SK-N-SH treated with all-trans-retinoic acid at 6 μM for 48 hours (cell line): ENCODE data around the gene DYNC1I2.
"Not testable (repeated sequence)": the region's sequence is repeated elsewhere in the genome, so short reads cannot be mapped to it uniquely, and the experiment has no call there.

Experiments used
- ATAC-seq: fragments of 200-7000 bp; cut with Tn5 transposase; 3 replicates; pipeline ENCODE4 v1.9.1; 2020; ENCODE audit warnings: mild to moderate bottlenecking, moderate library complexity
- ARNTL ChIP-seq: fragments of 450-650 bp; formaldehyde crosslinking; IDR thresholded peaks from 2 replicates; pipeline ENCODE4 v1.5.0; 2020; ENCODE audit warnings: low read depth, mild to moderate bottlenecking, moderate library complexity, borderline replicate concordance
- BACH2 ChIP-seq: fragments of 250-450 bp; sonication (Bioruptor Pico); IDR thresholded peaks from 2 replicates; pipeline ENCODE4 v1.9.0; 2021; ENCODE audit warnings: mild to moderate bottlenecking, borderline replicate concordance
- CSDC2 ChIP-seq: fragments of 250-450 bp; sonication (Bioruptor Pico); IDR thresholded peaks from 2 replicates; pipeline ENCODE4 v1.5.0; 2020; ENCODE audit warnings: mild to moderate bottlenecking, moderate library complexity
- ESRRG ChIP-seq: fragments of 250-450 bp; sonication (Bioruptor Pico); IDR thresholded peaks from 2 replicates; pipeline ENCODE4 v1.6.1; 2021; ENCODE audit warnings: mild to moderate bottlenecking
- GLIS3 ChIP-seq: fragments of 250-450 bp; sonication (Bioruptor Pico); IDR thresholded peaks from 2 replicates; pipeline ENCODE4 v1.5.0; 2020; ENCODE audit warnings: mild to moderate bottlenecking, moderate library complexity
- ISL1 ChIP-seq: fragments of 250-450 bp; sonication (Bioruptor Pico); IDR thresholded peaks from 2 replicates; pipeline ENCODE4 v2.1.2; 2022; ENCODE audit warnings: mild to moderate bottlenecking, moderate library complexity
- OSR1 ChIP-seq: fragments of 250-450 bp; sonication (Bioruptor Pico); IDR thresholded peaks from 2 replicates; pipeline ENCODE4 v1.8.0; 2022; ENCODE audit warnings: moderate library complexity, mild to moderate bottlenecking, inconsistent platforms
- PPARA ChIP-seq: fragments of 250-450 bp; sonication (Bioruptor Pico); IDR thresholded peaks from 2 replicates; pipeline ENCODE4 v1.5.0; 2020; ENCODE audit warnings: mild to moderate bottlenecking, borderline replicate concordance
- RARB ChIP-seq: fragments of 250-450 bp; sonication (Bioruptor Pico); IDR thresholded peaks from 2 replicates; pipeline ENCODE4 v1.8.0; 2021; ENCODE audit warnings: mild to moderate bottlenecking, moderate library complexity
- SNAI2 ChIP-seq: fragments of 250-450 bp; sonication (Bioruptor Pico); IDR thresholded peaks from 2 replicates; pipeline ENCODE4 v1.5.0; 2020; ENCODE audit warnings: mild to moderate bottlenecking, moderate library complexity
- TCF4 ChIP-seq: fragments of 250-450 bp; sonication (Bioruptor Pico); IDR thresholded peaks from 2 replicates; pipeline ENCODE4 v1.8.0; 2021; ENCODE audit warnings: mild to moderate bottlenecking, moderate library complexity, borderline replicate concordance
- TOX ChIP-seq: fragments of 250-450 bp; sonication (Bioruptor Pico); IDR thresholded peaks from 2 replicates; pipeline ENCODE4 v1.8.0; 2021; ENCODE audit warnings: mild to moderate bottlenecking, moderate library complexity, borderline replicate concordance
- ZC3H10 ChIP-seq: fragments of 250-450 bp; sonication (Bioruptor Pico); IDR thresholded peaks from 2 replicates; pipeline ENCODE4 v1.5.1; 2021; ENCODE audit warnings: mild to moderate bottlenecking, moderate library complexity
- ZFP3 ChIP-seq: fragments of 250-450 bp; sonication (Bioruptor Pico); IDR thresholded peaks from 2 replicates; pipeline ENCODE4 v1.5.0; 2020; ENCODE audit warnings: mild to moderate bottlenecking, moderate library complexity
- ZFP30 ChIP-seq: fragments of 450-650 bp; formaldehyde crosslinking; IDR thresholded peaks from 2 replicates; pipeline ENCODE4 v1.5.0; 2022; ENCODE audit warnings: mild to moderate bottlenecking, moderate library complexity
- ZNF70 ChIP-seq: fragments of 450-650 bp; formaldehyde crosslinking; IDR thresholded peaks from 2 replicates; pipeline ENCODE4 v1.5.0; 2020; ENCODE audit warnings: mild to moderate bottlenecking, moderate library complexity
- ZNF8 ChIP-seq: fragments of 450-650 bp; formaldehyde crosslinking; IDR thresholded peaks from 2 replicates; pipeline ENCODE4 v1.5.0; 2020; ENCODE audit warnings: mild to moderate bottlenecking, moderate library complexity
- TF ChIP-seq, protein P1 (sequence below): fragments of 250-450 bp; sonication (Bioruptor Pico); IDR thresholded peaks from 2 replicates; pipeline ENCODE4 v1.5.1; 2020; ENCODE audit warnings: low read depth, mild to moderate bottlenecking, moderate library complexity
- TF ChIP-seq, protein P2 (sequence below): fragments of 250-450 bp; sonication (Bioruptor Pico); IDR thresholded peaks from 2 replicates; pipeline ENCODE4 v1.8.0; 2020; ENCODE audit warnings: mild to moderate bottlenecking, moderate library complexity, borderline replicate concordance
- TF ChIP-seq, protein P3 (sequence below): fragments of 250-450 bp; sonication (Bioruptor Pico); IDR thresholded peaks from 2 replicates; pipeline ENCODE4 v1.5.0; 2020; ENCODE audit warnings: mild to moderate bottlenecking, moderate library complexity
- TF ChIP-seq, protein P4 (sequence below): fragments of 250-450 bp; sonication (Bioruptor Pico); IDR thresholded peaks from 2 replicates; pipeline ENCODE4 v1.5.1; 2021; ENCODE audit warnings: mild to moderate bottlenecking, moderate library complexity
- TF ChIP-seq, protein P5 (sequence below): fragments of 250-450 bp; sonication (Bioruptor Pico); IDR thresholded peaks from 2 replicates; pipeline ENCODE4 v1.8.0; 2021; ENCODE audit warnings: low read depth, mild to moderate bottlenecking, moderate library complexity, borderline replicate concordance

DYNC1I2 gene

DNA sequence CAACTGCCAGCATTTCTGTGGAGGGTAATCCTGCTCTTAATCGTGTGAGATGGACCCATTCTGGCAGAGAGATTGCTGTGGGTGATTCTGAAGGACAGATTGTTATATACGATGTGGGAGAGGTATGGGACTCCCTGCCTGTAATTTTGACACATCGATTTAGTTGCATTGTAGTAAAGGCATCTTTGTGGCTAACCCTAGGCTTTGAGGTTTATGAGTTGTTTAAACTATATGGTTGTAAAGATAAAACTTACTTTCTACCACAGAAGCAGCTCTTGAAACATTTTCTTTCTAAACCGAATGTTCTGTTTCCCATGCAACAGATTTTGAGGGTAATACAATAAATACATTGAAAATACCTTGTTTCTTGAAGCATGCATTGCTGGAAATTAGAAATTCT, 58.5 kb downstream of the DYNC1I2 start:
- TF ChIP-seq, protein P1, sequence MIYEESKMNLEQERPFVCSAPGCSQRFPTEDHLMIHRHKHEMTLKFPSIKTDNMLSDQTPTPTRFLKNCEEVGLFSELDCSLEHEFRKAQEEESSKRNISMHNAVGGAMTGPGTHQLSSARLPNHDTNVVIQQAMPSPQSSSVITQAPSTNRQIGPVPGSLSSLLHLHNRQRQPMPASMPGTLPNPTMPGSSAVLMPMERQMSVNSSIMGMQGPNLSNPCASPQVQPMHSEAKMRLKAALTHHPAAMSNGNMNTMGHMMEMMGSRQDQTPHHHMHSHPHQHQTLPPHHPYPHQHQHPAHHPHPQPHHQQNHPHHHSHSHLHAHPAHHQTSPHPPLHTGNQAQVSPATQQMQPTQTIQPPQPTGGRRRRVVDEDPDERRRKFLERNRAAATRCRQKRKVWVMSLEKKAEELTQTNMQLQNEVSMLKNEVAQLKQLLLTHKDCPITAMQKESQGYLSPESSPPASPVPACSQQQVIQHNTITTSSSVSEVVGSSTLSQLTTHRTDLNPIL (CRISPR knock-in tag) = no peak
- TF ChIP-seq RARB (CRISPR knock-in tag) (no peak), SNAI2 (CRISPR knock-in tag) (no peak), ZNF70 (CRISPR knock-in tag) (no peak), ISL1 (CRISPR knock-in tag) (no peak), PPARA (no peak), TOX (CRISPR knock-in tag) (no peak), ZFP30 (CRISPR knock-in tag) (no peak), ESRRG (no peak), BACH2 (CRISPR knock-in tag) (no peak), ZC3H10 (CRISPR knock-in tag) (no peak), GLIS3 (no peak), ARNTL (no peak), OSR1 (CRISPR knock-in tag) (no peak), ZNF8 (CRISPR knock-in tag) (no peak), ZFP3 (no peak)
- TF ChIP-seq, protein P2, sequence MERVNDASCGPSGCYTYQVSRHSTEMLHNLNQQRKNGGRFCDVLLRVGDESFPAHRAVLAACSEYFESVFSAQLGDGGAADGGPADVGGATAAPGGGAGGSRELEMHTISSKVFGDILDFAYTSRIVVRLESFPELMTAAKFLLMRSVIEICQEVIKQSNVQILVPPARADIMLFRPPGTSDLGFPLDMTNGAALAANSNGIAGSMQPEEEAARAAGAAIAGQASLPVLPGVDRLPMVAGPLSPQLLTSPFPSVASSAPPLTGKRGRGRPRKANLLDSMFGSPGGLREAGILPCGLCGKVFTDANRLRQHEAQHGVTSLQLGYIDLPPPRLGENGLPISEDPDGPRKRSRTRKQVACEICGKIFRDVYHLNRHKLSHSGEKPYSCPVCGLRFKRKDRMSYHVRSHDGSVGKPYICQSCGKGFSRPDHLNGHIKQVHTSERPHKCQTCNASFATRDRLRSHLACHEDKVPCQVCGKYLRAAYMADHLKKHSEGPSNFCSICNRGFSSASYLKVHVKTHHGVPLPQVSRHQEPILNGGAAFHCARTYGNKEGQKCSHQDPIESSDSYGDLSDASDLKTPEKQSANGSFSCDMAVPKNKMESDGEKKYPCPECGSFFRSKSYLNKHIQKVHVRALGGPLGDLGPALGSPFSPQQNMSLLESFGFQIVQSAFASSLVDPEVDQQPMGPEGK = no peak
- TF ChIP-seq, protein P3, sequence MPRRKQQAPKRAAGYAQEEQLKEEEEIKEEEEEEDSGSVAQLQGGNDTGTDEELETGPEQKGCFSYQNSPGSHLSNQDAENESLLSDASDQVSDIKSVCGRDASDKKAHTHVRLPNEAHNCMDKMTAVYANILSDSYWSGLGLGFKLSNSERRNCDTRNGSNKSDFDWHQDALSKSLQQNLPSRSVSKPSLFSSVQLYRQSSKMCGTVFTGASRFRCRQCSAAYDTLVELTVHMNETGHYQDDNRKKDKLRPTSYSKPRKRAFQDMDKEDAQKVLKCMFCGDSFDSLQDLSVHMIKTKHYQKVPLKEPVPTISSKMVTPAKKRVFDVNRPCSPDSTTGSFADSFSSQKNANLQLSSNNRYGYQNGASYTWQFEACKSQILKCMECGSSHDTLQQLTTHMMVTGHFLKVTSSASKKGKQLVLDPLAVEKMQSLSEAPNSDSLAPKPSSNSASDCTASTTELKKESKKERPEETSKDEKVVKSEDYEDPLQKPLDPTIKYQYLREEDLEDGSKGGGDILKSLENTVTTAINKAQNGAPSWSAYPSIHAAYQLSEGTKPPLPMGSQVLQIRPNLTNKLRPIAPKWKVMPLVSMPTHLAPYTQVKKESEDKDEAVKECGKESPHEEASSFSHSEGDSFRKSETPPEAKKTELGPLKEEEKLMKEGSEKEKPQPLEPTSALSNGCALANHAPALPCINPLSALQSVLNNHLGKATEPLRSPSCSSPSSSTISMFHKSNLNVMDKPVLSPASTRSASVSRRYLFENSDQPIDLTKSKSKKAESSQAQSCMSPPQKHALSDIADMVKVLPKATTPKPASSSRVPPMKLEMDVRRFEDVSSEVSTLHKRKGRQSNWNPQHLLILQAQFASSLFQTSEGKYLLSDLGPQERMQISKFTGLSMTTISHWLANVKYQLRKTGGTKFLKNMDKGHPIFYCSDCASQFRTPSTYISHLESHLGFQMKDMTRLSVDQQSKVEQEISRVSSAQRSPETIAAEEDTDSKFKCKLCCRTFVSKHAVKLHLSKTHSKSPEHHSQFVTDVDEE (CRISPR knock-in tag) = no peak
- ATAC-seq = no peak

DNA sequence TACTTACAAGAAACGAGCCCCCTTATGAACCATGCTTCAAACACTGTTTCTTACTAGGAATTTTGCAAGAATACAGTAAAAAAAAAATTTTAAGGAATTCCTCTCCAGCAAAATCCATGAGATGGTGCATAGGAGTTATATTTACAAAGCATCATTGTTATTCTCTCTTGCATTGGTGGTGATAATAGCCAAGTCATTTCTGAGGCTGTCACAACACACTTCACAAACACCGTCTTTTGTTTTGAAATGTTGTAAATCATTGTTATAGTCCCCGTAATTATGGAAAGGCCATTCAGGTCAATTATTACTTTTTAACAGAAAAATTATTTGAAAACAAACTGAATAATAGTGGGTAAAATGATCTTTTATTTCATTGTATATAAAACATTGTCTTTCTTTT, 60.1 kb downstream of the DYNC1I2 start:
- no peak for TF ChIP-seq TOX (CRISPR knock-in tag)
- ATAC-seq = no peak

DNA sequence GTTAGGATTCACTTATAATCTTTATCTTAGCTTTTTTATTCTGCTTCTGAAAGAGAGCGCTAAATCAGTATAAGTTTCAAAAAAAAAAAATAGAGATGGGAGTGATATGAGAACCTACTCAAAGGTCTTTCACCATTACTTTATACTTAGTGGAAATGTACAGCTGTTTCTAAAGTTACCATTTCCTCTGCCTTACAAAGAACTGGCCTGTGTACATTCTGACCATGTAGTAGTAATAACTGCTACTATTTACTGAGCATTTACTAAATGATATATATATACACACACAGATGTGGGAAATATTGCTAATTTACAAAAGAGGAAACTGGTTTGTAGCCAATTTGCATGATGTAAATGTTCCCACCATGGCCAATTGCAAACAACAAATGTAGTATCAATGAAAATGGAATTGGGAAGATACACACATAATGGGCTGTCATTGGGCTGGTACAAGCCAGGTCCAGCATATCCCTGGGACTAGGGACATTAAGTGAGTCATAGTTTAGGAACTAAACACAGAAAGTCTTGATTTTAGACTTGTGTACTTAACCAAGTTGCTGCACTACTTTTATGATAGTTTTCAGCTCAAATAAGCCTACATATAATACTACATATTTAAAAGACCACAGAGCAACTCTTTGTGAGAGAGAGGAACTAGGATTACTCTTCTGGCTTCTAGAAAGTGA, 67.1 kb downstream of the DYNC1I2 start:
- ATAC-seq = no peak

DNA sequence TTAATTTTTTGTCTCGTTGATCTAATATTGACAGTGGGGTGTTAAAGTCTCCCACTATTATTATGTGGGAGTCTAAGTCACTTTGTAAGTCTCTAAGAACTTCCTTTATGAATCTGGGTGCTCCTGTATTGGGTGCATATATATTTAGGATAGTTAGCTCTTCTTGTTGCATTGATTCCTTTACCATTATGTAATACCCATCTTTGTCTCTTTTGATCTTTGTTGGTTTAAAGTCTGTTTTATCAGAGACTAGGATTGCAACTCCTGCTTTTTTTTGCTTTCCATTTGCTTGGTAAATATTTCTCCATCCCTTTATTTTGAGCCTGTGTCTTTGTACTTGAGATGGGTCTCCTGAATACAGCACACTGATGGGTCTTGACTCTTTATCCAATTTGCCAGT, 71.5 kb downstream of the DYNC1I2 start:
- not testable (repeated sequence) for ATAC-seq

More for the DNA sequence above, 67.1 kb downstream of the DYNC1I2 start:
- TF ChIP-seq TOX (CRISPR knock-in tag) (no peak), ZC3H10 (CRISPR knock-in tag) (no peak), SNAI2 (CRISPR knock-in tag) (no peak), OSR1 (CRISPR knock-in tag) (no peak), ARNTL (no peak), PPARA (no peak), ZNF70 (CRISPR knock-in tag) (no peak), CSDC2 (CRISPR knock-in tag) (no peak), ISL1 (CRISPR knock-in tag) (no peak), ZFP30 (CRISPR knock-in tag) (no peak), BACH2 (CRISPR knock-in tag) (no peak), ZNF8 (CRISPR knock-in tag) (no peak), GLIS3 (no peak), TCF4 (CRISPR knock-in tag) (no peak), ZFP3 (no peak)
- TF ChIP-seq, protein P4, sequence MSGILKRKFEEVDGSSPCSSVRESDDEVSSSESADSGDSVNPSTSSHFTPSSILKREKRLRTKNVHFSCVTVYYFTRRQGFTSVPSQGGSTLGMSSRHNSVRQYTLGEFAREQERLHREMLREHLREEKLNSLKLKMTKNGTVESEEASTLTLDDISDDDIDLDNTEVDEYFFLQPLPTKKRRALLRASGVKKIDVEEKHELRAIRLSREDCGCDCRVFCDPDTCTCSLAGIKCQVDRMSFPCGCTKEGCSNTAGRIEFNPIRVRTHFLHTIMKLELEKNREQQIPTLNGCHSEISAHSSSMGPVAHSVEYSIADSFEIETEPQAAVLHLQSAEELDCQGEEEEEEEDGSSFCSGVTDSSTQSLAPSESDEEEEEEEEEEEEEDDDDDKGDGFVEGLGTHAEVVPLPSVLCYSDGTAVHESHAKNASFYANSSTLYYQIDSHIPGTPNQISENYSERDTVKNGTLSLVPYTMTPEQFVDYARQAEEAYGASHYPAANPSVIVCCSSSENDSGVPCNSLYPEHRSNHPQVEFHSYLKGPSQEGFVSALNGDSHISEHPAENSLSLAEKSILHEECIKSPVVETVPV = no peak
- TF ChIP-seq, protein P5, sequence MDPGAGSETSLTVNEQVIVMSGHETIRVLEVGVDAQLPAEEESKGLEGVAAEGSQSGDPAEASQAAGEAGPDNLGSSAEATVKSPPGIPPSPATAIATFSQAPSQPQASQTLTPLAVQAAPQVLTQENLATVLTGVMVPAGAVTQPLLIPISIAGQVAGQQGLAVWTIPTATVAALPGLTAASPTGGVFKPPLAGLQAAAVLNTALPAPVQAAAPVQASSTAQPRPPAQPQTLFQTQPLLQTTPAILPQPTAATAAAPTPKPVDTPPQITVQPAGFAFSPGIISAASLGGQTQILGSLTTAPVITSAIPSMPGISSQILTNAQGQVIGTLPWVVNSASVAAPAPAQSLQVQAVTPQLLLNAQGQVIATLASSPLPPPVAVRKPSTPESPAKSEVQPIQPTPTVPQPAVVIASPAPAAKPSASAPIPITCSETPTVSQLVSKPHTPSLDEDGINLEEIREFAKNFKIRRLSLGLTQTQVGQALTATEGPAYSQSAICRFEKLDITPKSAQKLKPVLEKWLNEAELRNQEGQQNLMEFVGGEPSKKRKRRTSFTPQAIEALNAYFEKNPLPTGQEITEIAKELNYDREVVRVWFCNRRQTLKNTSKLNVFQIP (CRISPR knock-in tag) = no peak
- TF ChIP-seq, protein P3 (CRISPR knock-in tag) = no peak

DNA sequence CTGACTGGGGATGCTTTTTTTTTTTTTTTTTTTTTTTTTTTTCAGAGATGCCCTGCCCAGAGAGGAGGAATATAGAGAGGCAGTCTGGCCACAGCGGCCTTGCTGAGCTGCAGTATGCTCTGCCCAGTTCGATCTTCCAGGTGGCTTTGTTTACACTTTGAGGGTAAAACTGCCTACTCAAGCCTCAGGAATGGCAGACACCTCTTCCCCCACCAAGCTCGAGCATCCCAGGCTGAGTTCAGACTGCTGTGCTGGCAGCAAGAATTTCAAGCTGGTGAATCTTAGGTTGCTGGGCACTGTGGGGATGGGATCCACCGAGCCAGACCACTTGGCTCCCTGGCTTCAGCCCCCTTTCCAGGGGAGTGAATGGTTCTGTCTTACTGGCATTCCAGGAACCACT, 73.9 kb downstream of the DYNC1I2 start:
- not testable (repeated sequence) for ATAC-seq
